Uterus (tissue), 2 donors: ENCODE results near the gene CBX2.

Experiments used
- POLR2A ChIP-seq, 2 donors: fragments of 450-650 bp; IDR thresholded peaks; one replicate each; pipeline ENCODE4 v1.6.1; 2016; ENCODE audit warnings: antibody characterized with exemption in 2 of 2, mild to moderate bottlenecking in 1 of 2, moderate library complexity in 1 of 2
- TF ChIP-seq, protein P1 (sequence below), 4 experiments: fragments of 200-600 bp in 2 of 4; fragments of 450-650 bp in 2 of 4; sonication (generic) in 2 of 4; IDR thresholded peaks; one replicate each; pipeline ENCODE4 v1.5.1; 2016 to 2019; ENCODE audit warnings: antibody characterized with exemption in 4 of 4, mild to moderate bottlenecking in 2 of 4, moderate library complexity in 1 of 4

DNA sequence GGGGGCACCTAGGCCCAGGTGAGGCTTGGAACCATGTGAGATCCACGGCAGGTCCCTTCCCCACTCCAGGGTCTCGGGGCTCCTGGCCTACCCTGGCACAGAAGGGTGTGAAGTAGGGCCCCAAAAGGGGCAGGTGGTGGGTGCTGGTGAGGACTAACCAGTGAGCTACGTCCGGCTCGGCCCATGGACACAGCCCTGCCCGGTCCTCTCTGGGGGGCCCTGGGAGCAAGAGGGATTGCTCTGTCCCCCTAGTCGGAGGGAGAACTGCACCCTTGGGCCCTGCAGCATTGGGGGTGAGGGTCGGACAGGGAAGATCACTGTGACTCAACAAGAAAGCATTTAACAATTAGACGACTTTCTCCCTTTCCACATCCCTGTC is 44.3 kb upstream of the CBX2 start:
- TF ChIP-seq, protein P1, sequence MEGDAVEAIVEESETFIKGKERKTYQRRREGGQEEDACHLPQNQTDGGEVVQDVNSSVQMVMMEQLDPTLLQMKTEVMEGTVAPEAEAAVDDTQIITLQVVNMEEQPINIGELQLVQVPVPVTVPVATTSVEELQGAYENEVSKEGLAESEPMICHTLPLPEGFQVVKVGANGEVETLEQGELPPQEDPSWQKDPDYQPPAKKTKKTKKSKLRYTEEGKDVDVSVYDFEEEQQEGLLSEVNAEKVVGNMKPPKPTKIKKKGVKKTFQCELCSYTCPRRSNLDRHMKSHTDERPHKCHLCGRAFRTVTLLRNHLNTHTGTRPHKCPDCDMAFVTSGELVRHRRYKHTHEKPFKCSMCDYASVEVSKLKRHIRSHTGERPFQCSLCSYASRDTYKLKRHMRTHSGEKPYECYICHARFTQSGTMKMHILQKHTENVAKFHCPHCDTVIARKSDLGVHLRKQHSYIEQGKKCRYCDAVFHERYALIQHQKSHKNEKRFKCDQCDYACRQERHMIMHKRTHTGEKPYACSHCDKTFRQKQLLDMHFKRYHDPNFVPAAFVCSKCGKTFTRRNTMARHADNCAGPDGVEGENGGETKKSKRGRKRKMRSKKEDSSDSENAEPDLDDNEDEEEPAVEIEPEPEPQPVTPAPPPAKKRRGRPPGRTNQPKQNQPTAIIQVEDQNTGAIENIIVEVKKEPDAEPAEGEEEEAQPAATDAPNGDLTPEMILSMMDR (IDR thresholded peaks at IDR 0.05), result no peak
- no peak for TF ChIP-seq POLR2A (IDR thresholded peaks at IDR 0.05)
